SU-DHL-6 (cell line): ENCODE measurements around the gene CERT1.

Experiments used
- H2AFZ ChIP-seq: fragments of 200-600 bp; sonication (generic); 2 replicates; pipeline ENCODE4 v1.6.1; 2014; ENCODE audit warnings: low read depth, mild to moderate bottlenecking, moderate library complexity, mixed read lengths, antibody characterized with exemption, low read length; ENCODE audit not compliant: severe bottlenecking
- H3F3A ChIP-seq: fragments of 200-600 bp; shearing (Covaris generic); 2 replicates; pipeline ENCODE4 v1.6.0; 2016; ENCODE audit warnings: antibody characterized with exemption, mild to moderate bottlenecking; ENCODE audit not compliant: insufficient read depth
- H3K27ac ChIP-seq: fragments of 200-600 bp; sonication (generic); 2 replicates; pipeline ENCODE4 v1.5.1; 2016; ENCODE audit warnings: low read depth, mild to moderate bottlenecking, low read length, moderate library complexity, mixed read lengths
- H3K27me3 ChIP-seq: fragments of 200-600 bp; sonication (generic), shearing (Covaris generic); 2 replicates; pipeline ENCODE4 v1.6.0; 2014; ENCODE audit warnings: mild to moderate bottlenecking, low read length
- H3K36me3 ChIP-seq: fragments of 200-600 bp; sonication (generic); 2 replicates; pipeline ENCODE4 v1.6.1; 2014; ENCODE audit warnings: mild to moderate bottlenecking, low read length, mixed read lengths
- H3K4me2 ChIP-seq: fragments of 300-600, 200-600 bp; shearing (Covaris generic), sonication (generic); 2 replicates; pipeline ENCODE4 v1.6.0; 2014; ENCODE audit warnings: low read length, low read depth, mild to moderate bottlenecking; ENCODE audit not compliant: poor library complexity, severe bottlenecking
- H3K4me3 ChIP-seq: fragments of 200-600 bp; sonication (generic); 2 replicates; pipeline ENCODE4 v1.5.1; 2014; ENCODE audit warnings: antibody characterized with exemption, low read length, mild to moderate bottlenecking, mixed read lengths; ENCODE audit not compliant: insufficient read depth, poor library complexity, severe bottlenecking
- H3K79me2 ChIP-seq: fragments of 200-600 bp; sonication (generic); 2 replicates; pipeline ENCODE4 v1.6.1; 2014; ENCODE audit warnings: mild to moderate bottlenecking, low read length, moderate library complexity; ENCODE audit not compliant: insufficient read depth
- H3K9ac ChIP-seq: fragments of 200-600 bp; sonication (generic); 2 replicates; pipeline ENCODE4 v1.7.0; 2014; ENCODE audit warnings: mild to moderate bottlenecking, low read length
- H3K9me2 ChIP-seq: fragments of 200-600 bp; sonication (generic); replicated peaks from 2 replicates; pipeline ENCODE4 v1.6.1; 2014; ENCODE audit warnings: low read length; ENCODE audit not compliant: insufficient read depth
- H3K9me3 ChIP-seq: fragments of 200-600 bp; sonication (generic); 2 replicates; pipeline ENCODE4 v1.6.1; 2014; ENCODE audit warnings: low read length, mixed read lengths; ENCODE audit not compliant: insufficient read depth
- H4K20me1 ChIP-seq: fragments of 200-600 bp; sonication (generic); 2 replicates; pipeline ENCODE4 v1.6.1; 2014; ENCODE audit warnings: low read depth, mild to moderate bottlenecking, antibody characterized with exemption, low read length, moderate library complexity, mixed read lengths
- EZH2phosphoT487 ChIP-seq: fragments of 200-600 bp; sonication (generic), shearing (Covaris generic); conservative IDR thresholded peaks from 2 replicates; pipeline ENCODE4 v1.6.1; 2018; ENCODE audit warnings: mild to moderate bottlenecking, antibody characterized with exemption, low read length, moderate library complexity, mixed read lengths
- TF ChIP-seq, protein P1 (sequence below): fragments of 200-600 bp; sonication (generic); IDR thresholded peaks from one replicate; pipeline ENCODE4 v1.5.1; 2017; ENCODE audit warnings: antibody characterized with exemption, mild to moderate bottlenecking, low read length, moderate library complexity; ENCODE audit not compliant: insufficient read depth, poor library complexity, severe bottlenecking

Gene CERT1

DNA sequence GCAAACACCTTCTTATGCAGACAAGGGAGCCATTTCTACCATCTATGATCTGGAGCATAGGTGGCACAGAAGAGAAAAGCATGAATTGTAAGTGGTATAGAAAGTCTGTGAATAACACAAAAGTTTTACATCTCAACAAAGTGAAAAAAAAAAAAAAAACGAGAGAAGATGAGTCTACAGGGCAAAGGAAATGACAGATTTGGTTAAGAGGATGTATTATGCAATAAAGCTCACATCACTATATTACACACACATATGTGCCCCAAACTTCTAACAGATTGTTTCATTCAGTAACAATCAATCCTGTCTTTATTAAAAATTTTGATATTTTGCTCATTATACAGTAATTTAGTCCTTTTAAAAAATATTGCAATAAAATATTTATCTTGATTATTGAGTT is 49.8 kb downstream of the CERT1 start:
- Histone ChIP-seq H3F3A (no peaks in the 10 kb centered on the region), H3K27ac (no peak overlapping the region), H3K4me2 (peak overlapping the region; percentile 19), H2AFZ (no peak overlapping the region), H3K79me2 (peaks cover 5% of the 10 kb centered on the region; the same call in 1 of the 2 replicates), H3K9ac (no peak overlapping the region), H3K9me3 (no peaks in the 10 kb centered on the region), H3K27me3 (no peaks in the 10 kb centered on the region), H3K36me3 (no peaks in the 10 kb centered on the region), H3K9me2 (no peaks in the 10 kb centered on the region), H4K20me1 (no peaks in the 10 kb centered on the region), H3K4me3 (no peak overlapping the region)
- TF ChIP-seq EZH2phosphoT487 = no peak
- TF ChIP-seq, protein P1, sequence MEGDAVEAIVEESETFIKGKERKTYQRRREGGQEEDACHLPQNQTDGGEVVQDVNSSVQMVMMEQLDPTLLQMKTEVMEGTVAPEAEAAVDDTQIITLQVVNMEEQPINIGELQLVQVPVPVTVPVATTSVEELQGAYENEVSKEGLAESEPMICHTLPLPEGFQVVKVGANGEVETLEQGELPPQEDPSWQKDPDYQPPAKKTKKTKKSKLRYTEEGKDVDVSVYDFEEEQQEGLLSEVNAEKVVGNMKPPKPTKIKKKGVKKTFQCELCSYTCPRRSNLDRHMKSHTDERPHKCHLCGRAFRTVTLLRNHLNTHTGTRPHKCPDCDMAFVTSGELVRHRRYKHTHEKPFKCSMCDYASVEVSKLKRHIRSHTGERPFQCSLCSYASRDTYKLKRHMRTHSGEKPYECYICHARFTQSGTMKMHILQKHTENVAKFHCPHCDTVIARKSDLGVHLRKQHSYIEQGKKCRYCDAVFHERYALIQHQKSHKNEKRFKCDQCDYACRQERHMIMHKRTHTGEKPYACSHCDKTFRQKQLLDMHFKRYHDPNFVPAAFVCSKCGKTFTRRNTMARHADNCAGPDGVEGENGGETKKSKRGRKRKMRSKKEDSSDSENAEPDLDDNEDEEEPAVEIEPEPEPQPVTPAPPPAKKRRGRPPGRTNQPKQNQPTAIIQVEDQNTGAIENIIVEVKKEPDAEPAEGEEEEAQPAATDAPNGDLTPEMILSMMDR = no peak

DNA sequence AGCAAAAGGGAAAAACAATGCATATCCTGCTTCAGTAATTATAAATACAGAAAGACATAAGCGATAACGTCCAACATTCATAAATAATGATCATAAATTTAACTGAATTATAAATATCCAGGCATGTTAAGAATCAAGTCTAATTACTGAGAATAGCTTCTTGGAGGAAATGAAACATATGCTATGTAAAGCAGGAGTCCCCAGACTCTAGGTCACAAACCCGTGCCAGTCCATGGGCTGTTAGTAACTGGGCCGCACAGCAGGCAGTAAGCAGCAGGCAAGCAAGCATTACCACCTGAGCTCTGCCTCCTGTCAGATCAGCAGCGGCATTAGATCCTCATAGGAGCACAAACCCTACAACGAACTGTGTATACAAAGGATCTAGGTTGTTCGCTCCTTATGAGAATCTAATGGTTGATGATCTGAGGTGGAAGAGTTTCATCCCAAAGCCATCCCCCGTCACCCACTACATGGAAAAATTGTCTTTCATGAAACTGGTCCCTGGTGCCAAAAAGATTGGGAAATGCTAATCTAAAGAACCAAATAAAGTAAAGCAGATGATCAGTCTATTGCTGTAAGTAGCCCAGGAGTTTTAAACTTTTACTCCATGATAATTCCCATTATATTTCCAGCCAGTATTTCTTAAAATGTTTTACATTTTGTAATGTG is 50.4 kb downstream of the CERT1 start:
- H3K27me3 ChIP-seq = no peaks in the 10 kb centered on the region
- H3K27ac ChIP-seq = no peak overlapping the region; the same call in 1 of the 2 replicates
- no peak overlapping the region for H2AFZ ChIP-seq
- TF ChIP-seq, protein P1 = no peak
- TF ChIP-seq EZH2phosphoT487 = no peak
- no peak overlapping the region for H3K4me3 ChIP-seq
- peak overlapping the region; percentile 19 for H3K4me2 ChIP-seq
- H3K9ac ChIP-seq = no peak overlapping the region
- H3K36me3 ChIP-seq = no peaks in the 10 kb centered on the region
- no peaks in the 10 kb centered on the region; the same call in 1 of the 2 replicates for H3K79me2 ChIP-seq
- no peaks in the 10 kb centered on the region for H3F3A ChIP-seq
- H4K20me1 ChIP-seq = no peaks in the 10 kb centered on the region
- H3K9me3 ChIP-seq = no peaks in the 10 kb centered on the region
- H3K9me2 ChIP-seq = no peaks in the 10 kb centered on the region

DNA sequence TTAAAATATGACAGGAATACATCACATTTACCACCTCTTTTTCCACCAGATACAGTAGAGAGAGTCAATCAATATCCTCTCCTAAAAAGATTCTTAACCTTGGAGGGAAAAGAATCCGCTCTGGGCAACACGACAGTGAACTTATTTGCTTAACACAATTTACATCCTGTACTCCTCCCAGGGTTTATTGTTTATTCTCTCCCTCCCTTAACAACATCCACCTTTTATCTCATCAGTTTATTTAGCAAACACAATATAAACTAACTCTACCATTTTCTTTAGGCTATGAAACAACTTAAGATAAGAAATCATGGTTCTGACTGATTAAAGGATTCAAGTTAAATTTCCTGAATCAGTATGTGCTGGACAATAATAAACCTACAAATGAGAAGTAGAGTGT is 50.9 kb downstream of the CERT1 start:
- H3K27me3 ChIP-seq = no peaks in the 10 kb centered on the region
- TF ChIP-seq, protein P1 = no peak
- TF ChIP-seq EZH2phosphoT487 = no peak
- no peak overlapping the region for H3K9ac ChIP-seq
- H3K79me2 ChIP-seq = no peaks in the 10 kb centered on the region; the same call in 1 of the 2 replicates
- no peaks in the 10 kb centered on the region for H3F3A ChIP-seq
- peak overlapping the region; percentile 19 for H3K4me2 ChIP-seq
- H3K9me2 ChIP-seq = no peaks in the 10 kb centered on the region
- no peak overlapping the region for H2AFZ ChIP-seq
- no peak overlapping the region for H3K4me3 ChIP-seq
- no peak overlapping the region; the same call in 1 of the 2 replicates for H3K27ac ChIP-seq
- no peaks in the 10 kb centered on the region for H4K20me1 ChIP-seq
- H3K36me3 ChIP-seq = no peaks in the 10 kb centered on the region
- H3K9me3 ChIP-seq = no peaks in the 10 kb centered on the region
